ENCODE data around the gene ELN. TPM values are rescaled to one million over a fixed set of nuclear protein-coding genes. Genes with fewer than 3 reads are reported as not detected.
"Not testable (repeated sequence)": the region's sequence is repeated elsewhere in the genome, so short reads cannot be mapped to it uniquely, and the experiment has no call there.

The ELN gene
- total RNA-seq, 3 donors from 2014 or later: 0.08 to 0.15 TPM; not detected in 1

GRCh38 chr7:74009719-74010118, 18.3 kb upstream of the ELN start:
- no peaks in the 10 kb centered on the region for H3K9me3 Mint-ChIP-seq
- no peaks in the 10 kb centered on the region for H3K4me1 Mint-ChIP-seq (ENCODE audit: low read depth)
- no peak overlapping the region for H3K4me3 Mint-ChIP-seq
- ATAC-seq (no peak), DNase-seq (no peak)
- peaks cover 2% of the 10 kb centered on the region for H3K27me3 Mint-ChIP-seq (ENCODE audit: low read depth)
- no peaks in the 10 kb centered on the region for H3K36me3 Mint-ChIP-seq (ENCODE audit: insufficient read depth)

- ATAC-seq (no peak), DNase-seq (no peak)
- H3K27me3 Mint-ChIP-seq (ENCODE audit: low read depth): peaks cover 2% of the 10 kb centered on the region
- no peaks in the 10 kb centered on the region for H3K36me3 Mint-ChIP-seq (ENCODE audit: insufficient read depth)
- H3K4me1 Mint-ChIP-seq (ENCODE audit: low read depth): no peaks in the 10 kb centered on the region
- H3K4me3 Mint-ChIP-seq: no peak overlapping the region
- H3K9me3 Mint-ChIP-seq: no peaks in the 10 kb centered on the region
Observed at GRCh38 chr7:74010407-74010806, 17.6 kb upstream of the ELN start.

DNA sequence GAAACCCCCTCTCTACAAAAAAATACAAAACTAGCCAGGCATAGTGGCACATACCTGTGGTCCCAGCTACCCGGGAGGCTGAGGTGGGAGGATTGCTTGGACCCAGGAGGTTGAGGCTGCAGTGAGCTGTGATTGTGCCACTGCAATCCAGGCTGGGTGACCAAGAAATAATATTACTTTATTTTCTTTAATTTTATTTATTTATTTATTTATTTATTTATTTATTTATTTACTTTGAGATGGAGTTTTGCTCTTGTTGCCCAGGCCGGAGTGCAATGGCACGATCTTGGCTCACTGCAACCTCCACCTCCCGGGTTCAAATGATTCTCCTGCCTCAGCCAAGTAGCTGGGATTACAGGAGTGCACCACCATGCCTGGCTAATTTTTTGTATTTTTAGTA, 16.6 kb upstream of the ELN start:
- not testable (repeated sequence) for DNase-seq; H3K4me1 Mint-ChIP-seq (ENCODE audit: low read depth); ATAC-seq; H3K4me3 Mint-ChIP-seq; H3K36me3 Mint-ChIP-seq (ENCODE audit: insufficient read depth); H3K27me3 Mint-ChIP-seq (ENCODE audit: low read depth); H3K9me3 Mint-ChIP-seq

DNA sequence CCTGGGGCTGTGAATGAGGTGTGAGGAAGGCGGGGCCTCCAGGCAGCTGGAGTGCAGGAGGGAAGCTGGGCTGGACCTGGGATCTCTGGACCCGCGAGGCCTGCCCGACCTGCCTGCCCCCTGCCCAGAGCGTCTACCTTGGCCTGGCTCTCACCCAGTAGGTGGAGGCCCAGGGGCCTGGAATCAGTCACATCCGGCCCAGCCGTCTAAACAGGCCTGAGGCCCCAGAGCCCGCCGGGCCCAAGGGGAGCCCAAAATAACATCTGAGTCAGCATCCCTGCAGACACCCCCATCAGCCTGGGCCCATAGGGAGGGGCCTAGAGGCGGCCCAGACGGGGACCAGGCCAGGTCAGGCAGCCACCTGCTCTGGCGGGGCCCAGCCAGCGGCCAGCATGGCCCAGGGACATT, 15.1 kb upstream of the ELN start:
- H3K36me3 Mint-ChIP-seq (ENCODE audit: insufficient read depth): no peaks in the 10 kb centered on the region
- no peaks in the 10 kb centered on the region for H3K9me3 Mint-ChIP-seq
- no peaks in the 10 kb centered on the region for H3K4me1 Mint-ChIP-seq (ENCODE audit: low read depth)
- peaks cover 3% of the 10 kb centered on the region for H3K27me3 Mint-ChIP-seq (ENCODE audit: low read depth)
- no peak overlapping the region for H3K4me3 Mint-ChIP-seq
- DNase-seq (no peak), ATAC-seq (no peak)

DNA sequence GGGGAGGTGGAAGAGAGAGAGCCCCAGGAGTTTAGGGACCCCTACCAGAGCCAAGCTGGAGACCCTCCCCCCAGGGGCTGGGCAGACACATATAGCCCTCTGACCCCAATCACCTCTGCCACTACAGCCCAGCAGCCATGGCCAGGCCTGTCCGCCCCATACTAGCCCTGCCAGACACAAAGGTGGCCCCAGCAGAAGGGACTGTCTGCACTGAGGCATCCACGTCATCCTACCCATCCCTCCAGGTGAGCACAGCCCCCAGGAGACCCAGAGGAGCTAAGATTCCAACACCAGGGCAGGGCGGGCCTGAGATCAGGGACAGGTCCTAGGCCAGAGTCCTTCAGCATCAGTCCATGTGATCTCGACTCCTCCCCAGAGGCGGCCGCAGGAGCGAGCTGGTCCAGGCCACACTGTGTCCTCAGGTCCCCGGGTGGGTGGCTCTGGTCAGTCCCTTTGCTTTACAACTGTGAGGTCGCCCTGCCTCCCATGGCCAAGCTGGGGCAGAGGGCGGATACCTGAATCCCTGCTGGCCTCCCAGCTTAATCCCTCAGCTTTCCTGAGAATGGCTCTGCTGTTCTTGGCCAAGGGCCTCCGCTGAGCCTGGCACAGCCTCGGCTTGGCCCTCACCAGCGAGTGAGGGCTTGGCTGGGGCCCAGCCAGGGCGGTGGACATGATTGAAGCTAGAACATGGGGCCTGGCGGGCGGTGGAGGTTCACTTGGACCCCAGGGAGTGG, 14.3 kb upstream of the ELN start:
- Mint-ChIP-seq H3K27me3 (ENCODE audit: low read depth) (peaks cover 6% of the 10 kb centered on the region), H3K36me3 (ENCODE audit: insufficient read depth) (no peaks in the 10 kb centered on the region), H3K9me3 (no peaks in the 10 kb centered on the region), H3K4me1 (ENCODE audit: low read depth) (no peaks in the 10 kb centered on the region), H3K4me3 (no peak overlapping the region)
- ATAC-seq (no peak), DNase-seq (no peak)

DNA sequence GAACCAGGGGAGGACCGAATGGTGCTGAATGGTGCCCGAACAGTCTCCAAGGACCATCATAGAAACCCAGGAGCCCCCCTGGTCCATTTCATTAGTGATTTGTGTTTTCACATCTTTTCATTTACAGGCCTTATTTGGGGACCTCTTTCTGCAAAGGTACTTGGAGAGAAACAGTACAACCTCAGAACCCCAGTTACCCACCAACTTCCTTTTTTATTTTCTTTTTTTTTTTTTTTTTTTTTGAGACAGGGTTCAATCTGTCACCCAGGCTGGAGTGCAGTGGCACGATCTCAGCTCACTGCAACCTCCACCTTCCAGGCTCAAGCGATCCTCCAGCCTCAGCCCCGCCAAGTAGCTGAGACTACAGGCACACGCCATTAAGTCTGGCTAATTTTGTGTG, 13.0 kb upstream of the ELN start:
- Mint-ChIP-seq H3K4me3 (no peak overlapping the region), H3K27me3 (ENCODE audit: low read depth) (peaks cover 6% of the 10 kb centered on the region), H3K9me3 (no peaks in the 10 kb centered on the region), H3K4me1 (ENCODE audit: low read depth) (no peaks in the 10 kb centered on the region), H3K36me3 (ENCODE audit: insufficient read depth) (no peaks in the 10 kb centered on the region)
- DNase-seq (no peak), ATAC-seq (no peak)

GRCh38 chr7:74015670-74016069, 12.3 kb upstream of the ELN start:
- Mint-ChIP-seq H3K4me1 (ENCODE audit: low read depth) (no peaks in the 10 kb centered on the region), H3K27me3 (ENCODE audit: low read depth) (peaks cover 4% of the 10 kb centered on the region), H3K9me3 (no peaks in the 10 kb centered on the region), H3K36me3 (ENCODE audit: insufficient read depth) (no peaks in the 10 kb centered on the region), H3K4me3 (no peak overlapping the region)
- ATAC-seq (no peak), DNase-seq (no peak)

GRCh38 chr7:74017125-74017524, 10.8 kb upstream of the ELN start:
- Mint-ChIP-seq H3K27me3 (ENCODE audit: low read depth) (peaks cover 4% of the 10 kb centered on the region), H3K4me1 (ENCODE audit: low read depth) (no peaks in the 10 kb centered on the region), H3K36me3 (ENCODE audit: insufficient read depth) (no peaks in the 10 kb centered on the region), H3K4me3 (no peak overlapping the region), H3K9me3 (no peaks in the 10 kb centered on the region)
- ATAC-seq (no peak), DNase-seq (no peak)

DNA sequence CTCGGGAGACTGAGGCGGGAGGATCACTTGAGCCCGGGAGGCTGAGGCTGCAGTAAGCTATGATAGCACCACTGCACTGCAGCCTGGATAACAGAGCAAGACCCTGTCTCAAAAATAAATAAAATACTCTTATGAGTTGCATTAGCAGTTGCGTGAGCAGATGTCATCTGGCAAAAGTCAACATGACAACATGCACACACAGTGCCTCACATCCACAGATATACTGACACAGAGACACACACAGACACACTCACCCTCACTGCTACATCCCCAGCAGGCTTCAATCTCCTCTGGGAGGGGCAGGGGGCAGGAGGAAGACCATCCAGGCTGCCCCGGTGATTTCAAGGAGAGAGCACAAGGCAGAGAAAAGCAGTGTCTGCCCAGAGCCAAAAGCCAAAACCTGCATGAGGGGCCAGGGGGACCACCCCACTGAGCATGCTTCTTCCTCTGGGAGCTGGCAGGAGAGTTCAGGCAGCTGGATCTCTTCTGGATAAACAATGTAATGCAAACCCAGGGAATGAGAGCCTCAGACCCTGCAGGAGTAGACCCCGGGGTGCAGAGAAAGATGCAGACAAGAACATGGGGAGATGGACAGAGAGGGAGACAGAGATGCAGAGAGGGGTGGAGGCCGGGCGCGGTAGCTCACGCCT, 9.6 kb upstream of the ELN start:
- H3K9me3 Mint-ChIP-seq: no peaks in the 10 kb centered on the region
- H3K36me3 Mint-ChIP-seq (ENCODE audit: insufficient read depth): no peaks in the 10 kb centered on the region
- H3K4me3 Mint-ChIP-seq: no peak overlapping the region
- H3K4me1 Mint-ChIP-seq (ENCODE audit: low read depth): no peaks in the 10 kb centered on the region
- H3K27me3 Mint-ChIP-seq (ENCODE audit: low read depth): peaks cover 7% of the 10 kb centered on the region
- ATAC-seq (no peak), DNase-seq (no peak)

GRCh38 chr7:74019149-74019548, 8.8 kb upstream of the ELN start:
- H3K4me1 Mint-ChIP-seq (ENCODE audit: low read depth): no peaks in the 10 kb centered on the region
- ATAC-seq (no peak), DNase-seq (no peak)
- peaks cover 14% of the 10 kb centered on the region for H3K27me3 Mint-ChIP-seq (ENCODE audit: low read depth)
- H3K9me3 Mint-ChIP-seq: no peaks in the 10 kb centered on the region
- H3K36me3 Mint-ChIP-seq (ENCODE audit: insufficient read depth): no peaks in the 10 kb centered on the region
- H3K4me3 Mint-ChIP-seq: no peak overlapping the region

DNA sequence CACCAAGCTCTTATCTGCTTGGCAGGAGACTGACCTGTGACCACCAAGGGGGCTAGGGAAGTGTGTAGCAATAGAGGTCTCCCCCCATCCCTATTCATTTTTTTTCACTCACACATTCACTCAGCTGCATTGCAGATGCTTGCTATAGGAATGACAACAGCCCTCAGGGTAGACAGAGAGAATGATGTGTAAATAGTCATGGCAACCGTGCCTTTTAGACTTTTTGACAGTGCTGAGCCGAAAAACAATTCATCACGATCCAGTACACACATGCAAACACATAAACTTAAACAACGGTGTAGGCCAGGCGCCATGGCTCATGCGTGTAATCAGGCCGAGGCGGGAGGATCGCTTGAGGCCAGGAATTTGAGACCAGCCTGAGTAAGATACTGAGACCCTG, 7.6 kb upstream of the ELN start:
- Mint-ChIP-seq H3K9me3 (no peaks in the 10 kb centered on the region), H3K27me3 (ENCODE audit: low read depth) (peaks cover 23% of the 10 kb centered on the region), H3K4me3 (no peak overlapping the region), H3K4me1 (ENCODE audit: low read depth) (no peaks in the 10 kb centered on the region), H3K36me3 (ENCODE audit: insufficient read depth) (no peaks in the 10 kb centered on the region)
- ATAC-seq (no peak), DNase-seq (no peak)

- H3K27me3 Mint-ChIP-seq (ENCODE audit: low read depth): peaks cover 36% of the 10 kb centered on the region
- peaks cover 3% of the 10 kb centered on the region for H3K4me1 Mint-ChIP-seq (ENCODE audit: low read depth)
- no peak overlapping the region for H3K4me3 Mint-ChIP-seq
- no peaks in the 10 kb centered on the region for H3K36me3 Mint-ChIP-seq (ENCODE audit: insufficient read depth)
- DNase-seq (no peak), ATAC-seq (no peak)
- H3K9me3 Mint-ChIP-seq: no peaks in the 10 kb centered on the region
Observed at GRCh38 chr7:74021546-74022320, 6.2 kb upstream of the ELN start.

DNA sequence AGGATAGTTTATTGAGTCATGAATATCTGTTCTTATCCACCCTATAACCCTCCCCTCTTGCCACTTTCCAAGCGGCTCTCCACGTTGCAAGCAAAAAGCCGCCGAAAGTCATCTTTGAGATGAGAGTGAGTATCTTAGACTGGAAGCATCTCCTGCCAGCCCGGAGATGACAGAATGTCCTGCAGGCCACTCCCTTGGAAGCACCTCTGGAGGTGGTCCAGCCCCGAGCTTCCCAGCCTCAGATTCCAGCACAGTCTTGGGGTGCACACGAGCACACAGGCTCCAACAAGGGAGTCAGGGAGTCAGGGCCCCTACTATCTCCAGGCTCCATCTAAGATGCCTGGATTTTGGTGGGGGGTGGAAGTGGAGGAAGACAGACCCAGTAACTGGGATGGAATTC, 5.5 kb upstream of the ELN start:
- no peaks in the 10 kb centered on the region for H3K9me3 Mint-ChIP-seq
- H3K4me3 Mint-ChIP-seq: no peak overlapping the region
- peaks cover 4% of the 10 kb centered on the region for H3K4me1 Mint-ChIP-seq (ENCODE audit: low read depth)
- H3K36me3 Mint-ChIP-seq (ENCODE audit: insufficient read depth): no peaks in the 10 kb centered on the region
- no peak for ATAC-seq
- H3K27me3 Mint-ChIP-seq (ENCODE audit: low read depth): peaks cover 37% of the 10 kb centered on the region
- DNase-seq: no peak

- peaks cover 4% of the 10 kb centered on the region for H3K4me1 Mint-ChIP-seq (ENCODE audit: low read depth)
- H3K36me3 Mint-ChIP-seq (ENCODE audit: insufficient read depth): no peaks in the 10 kb centered on the region
- H3K4me3 Mint-ChIP-seq: no peak overlapping the region
- DNase-seq (no peak), ATAC-seq (no peak)
- no peaks in the 10 kb centered on the region for H3K9me3 Mint-ChIP-seq
- peaks cover 35% of the 10 kb centered on the region for H3K27me3 Mint-ChIP-seq (ENCODE audit: low read depth)
Observed at GRCh38 chr7:74023092-74023536, 4.9 kb upstream of the ELN start.

DNA sequence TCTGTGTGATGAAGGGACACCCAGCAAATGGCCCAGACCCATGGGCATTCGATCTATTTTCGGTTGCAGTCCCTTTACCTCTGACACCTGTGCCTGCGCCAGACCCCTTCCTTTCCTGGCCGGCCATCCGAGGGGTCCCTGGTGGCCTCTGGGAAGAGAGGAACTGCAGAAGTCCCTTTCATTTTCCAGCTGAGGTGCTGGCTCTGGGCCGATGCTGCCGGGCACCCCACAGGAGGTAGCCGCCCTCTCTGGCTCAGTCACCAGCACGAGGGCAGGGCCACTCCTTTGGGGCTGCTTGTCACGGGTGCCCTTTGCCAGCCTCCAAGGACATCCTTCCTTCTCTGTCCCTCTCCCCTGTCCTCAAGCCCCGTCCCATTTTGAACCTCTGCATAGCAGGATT, 4.2 kb upstream of the ELN start:
- Mint-ChIP-seq H3K4me3 (no peak overlapping the region), H3K4me1 (ENCODE audit: low read depth) (peaks cover 5% of the 10 kb centered on the region), H3K9me3 (no peaks in the 10 kb centered on the region)

More for the DNA sequence above, 4.2 kb upstream of the ELN start:
- no peaks in the 10 kb centered on the region for H3K36me3 Mint-ChIP-seq (ENCODE audit: insufficient read depth)
- ATAC-seq: no peak
- no peak for DNase-seq
- peaks cover 37% of the 10 kb centered on the region for H3K27me3 Mint-ChIP-seq (ENCODE audit: low read depth)

All from activated T-cell treated with anti-CD3 and anti-CD28 coated beads, Interleukin-2, amount 50 U/mL, for 4 hours (primary cell).